Neuronal stem cell (in vitro differentiated cells): ENCODE measurements around the gene HOXA7.

ENCODE experiments used
- DNase-seq: peaks from one replicate; pipeline ENCODE4 v3.0.0-alpha.2; 2013; ENCODE audit warnings: low spot score
- H2AFZ ChIP-seq: one replicate; pipeline ENCODE4 v1.6.1; 2013; ENCODE audit warnings: mild to moderate bottlenecking, low read length, inconsistent platforms
- H2AK5ac ChIP-seq: 2 replicates; pipeline ENCODE4 v1.6.1; 2013; ENCODE audit warnings: low read depth, mild to moderate bottlenecking, inconsistent platforms, low read length, moderate library complexity, mixed read lengths
- H2BK120ac ChIP-seq: 2 replicates; pipeline ENCODE4 v1.6.1; 2013; ENCODE audit warnings: low read depth, mild to moderate bottlenecking, inconsistent platforms, low read length, moderate library complexity, mixed read lengths
- H2BK12ac ChIP-seq: one replicate; pipeline ENCODE4 v1.6.1; 2013; ENCODE audit warnings: low read length, inconsistent platforms
- H2BK15ac ChIP-seq: 2 replicates; pipeline ENCODE4 v1.6.1; 2013; ENCODE audit warnings: mild to moderate bottlenecking, low read length, inconsistent platforms, mixed read lengths
- H2BK5ac ChIP-seq: one replicate; pipeline ENCODE4 v1.6.1; 2013; ENCODE audit warnings: inconsistent platforms, mild to moderate bottlenecking, low read length, moderate library complexity
- H3K14ac ChIP-seq: one replicate; pipeline ENCODE4 v1.6.1; 2013; ENCODE audit warnings: low read length, inconsistent platforms
- H3K18ac ChIP-seq: 2 replicates; pipeline ENCODE4 v1.6.1; 2013; ENCODE audit warnings: low read length, inconsistent platforms
- H3K23ac ChIP-seq: 2 replicates; pipeline ENCODE4 v1.6.1; 2013; ENCODE audit warnings: low read depth, mild to moderate bottlenecking, mixed read lengths, low read length, inconsistent platforms; ENCODE audit not compliant: poor library complexity
- H3K27ac ChIP-seq: replicated peaks from 3 replicates; pipeline ENCODE4 v1.5.1; 2013; ENCODE audit warnings: low read length, inconsistent platforms
- H3K27me3 ChIP-seq, 3 experiments: 2 replicates each; pipeline ENCODE4 v1.6.1; 2013; ENCODE audit warnings: low read length in 3 of 3, mild to moderate bottlenecking in 2 of 3, inconsistent platforms in 1 of 3, low read depth in 1 of 3, mixed read lengths in 1 of 3, moderate library complexity in 1 of 3; ENCODE audit not compliant: control insufficient read depth in 3 of 3, insufficient read depth in 3 of 3
- H3K36me3 ChIP-seq, 2 donors: replicated peaks in 1 of 2; 2 replicates each; pipeline ENCODE4 v1.6.1; 2013; ENCODE audit warnings: low read length in 2 of 2; ENCODE audit not compliant: control insufficient read depth in 2 of 2, insufficient read depth in 2 of 2
- H3K4ac ChIP-seq: 2 replicates; pipeline ENCODE4 v1.6.1; 2013; ENCODE audit warnings: inconsistent platforms, mild to moderate bottlenecking, low read length, moderate library complexity
- H3K4me1 ChIP-seq, 2 donors: 1 replicate in 1 of 2; 2 replicates in 1 of 2; pipeline ENCODE4 v1.6.1; 2013; ENCODE audit warnings: low read length in 2 of 2, low read depth in 1 of 2; ENCODE audit not compliant: control insufficient read depth in 2 of 2, insufficient read depth in 1 of 2
- H3K4me2 ChIP-seq: one replicate; pipeline ENCODE4 v1.6.1; 2013; ENCODE audit warnings: mild to moderate bottlenecking, low read length, inconsistent platforms; ENCODE audit not compliant: insufficient read depth, poor library complexity, severe bottlenecking
- H3K4me3 ChIP-seq, 2 donors: 2 replicates each; pipeline ENCODE4 v1.5.1; 2013; ENCODE audit warnings: low read length in 2 of 2, mild to moderate bottlenecking in 2 of 2, inconsistent platforms in 1 of 2, moderate library complexity in 1 of 2
- H3K79me1 ChIP-seq: one replicate; pipeline ENCODE4 v1.6.1; 2013; ENCODE audit warnings: low read depth, mild to moderate bottlenecking, inconsistent platforms, low read length, moderate library complexity
- H3K9ac ChIP-seq: one replicate; pipeline ENCODE4 v1.6.1; 2013; ENCODE audit warnings: mild to moderate bottlenecking, low read depth, low read length, inconsistent platforms; ENCODE audit not compliant: poor library complexity
- H3K9me3 ChIP-seq, 2 donors: replicated peaks in 1 of 2; 2 replicates each; pipeline versions ENCODE3 to v1.6.1; 2013; ENCODE audit warnings: low read length in 2 of 2, mild to moderate bottlenecking in 2 of 2, inconsistent platforms in 1 of 2, low read depth in 1 of 2, mixed read lengths in 1 of 2, moderate library complexity in 1 of 2; ENCODE audit not compliant: control insufficient read depth in 2 of 2, insufficient read depth in 1 of 2
- H4K8ac ChIP-seq: one replicate; pipeline ENCODE4 v1.6.1; 2013; ENCODE audit warnings: low read depth, mild to moderate bottlenecking, inconsistent platforms, low read length, moderate library complexity
- H4K91ac ChIP-seq: one replicate; pipeline ENCODE4 v1.6.1; 2013; ENCODE audit warnings: low read length, low read depth, mild to moderate bottlenecking, inconsistent platforms; ENCODE audit not compliant: poor library complexity
- WGBS, 2 donors: extraction: QIAGEN DNeasy Blood & Tissue Kit; methylation state at CpG; one replicate each; pipeline ENCODE4 v1.1.7; 2013; ENCODE audit warnings: missing lambda C conversion rate in 2 of 2, mixed read lengths in 1 of 2; ENCODE audit not compliant: insufficient read length in 2 of 2, insufficient replicate concordance in 1 of 2; ENCODE audit errors: extremely low coverage in 2 of 2; 5-methylcytosine and 5-hydroxymethylcytosine counted together

The HOXA7 gene

DNA sequence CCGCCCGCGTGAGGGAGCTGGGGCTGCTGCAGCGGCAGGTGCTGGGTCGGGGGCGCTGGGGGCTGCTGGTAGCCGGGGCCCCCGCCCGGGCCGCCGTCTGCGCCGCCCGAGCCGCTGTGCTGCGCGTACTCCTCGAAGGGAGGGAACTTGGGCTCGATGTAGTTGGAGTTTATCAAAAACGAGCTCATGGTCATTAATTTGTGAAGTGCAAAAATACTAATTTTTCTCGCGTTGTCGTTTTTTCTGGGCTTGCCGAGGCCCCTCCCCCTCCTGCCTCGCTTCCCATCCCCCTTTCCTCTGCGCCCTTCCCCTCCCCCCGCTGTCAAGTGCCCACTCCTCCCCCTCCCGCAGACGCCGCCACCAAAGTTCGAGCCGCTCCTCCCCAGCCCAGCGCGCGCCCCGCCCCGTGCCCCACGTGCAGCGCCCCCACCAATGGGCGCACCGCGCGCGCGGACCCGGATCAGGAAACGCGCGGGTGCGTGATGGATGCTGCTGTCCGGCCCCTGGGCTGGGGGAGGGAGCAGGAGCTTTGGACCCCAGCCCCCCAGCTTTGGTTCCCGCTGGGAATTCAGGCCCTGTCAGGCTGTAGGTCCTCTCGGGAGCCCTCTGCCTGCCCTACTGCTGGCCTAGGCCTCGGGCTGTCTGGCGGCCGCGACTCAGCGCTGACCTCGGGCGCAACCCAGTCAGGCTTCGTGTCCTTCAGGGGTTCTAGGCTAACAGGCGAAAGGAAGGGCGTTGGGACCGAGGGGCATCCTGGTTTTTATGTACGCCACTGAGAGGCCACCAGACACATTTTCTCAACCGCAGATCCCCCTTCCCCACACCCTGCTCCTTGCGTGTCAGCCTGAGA, 25.7 kb downstream of the HOXA7 start, which contains the start of gene HOXA4:
Gene HOXA4 (minus strand): TSS at position 218 of the 850 bp plus-strand sequence. CDS start 24 bp downstream, at position 194.
- Histone ChIP-seq H2AK5ac (no peak within 1 kb of the TSS), H3K9me3 (peaks cover 0 to 8% of the 10 kb centered on the region in 2 donors), H3K23ac (peak within 1 kb of the TSS; percentile 13), H4K91ac (no peak within 1 kb of the TSS), H3K36me3 (no peaks in the 10 kb centered on the region), H2AFZ (peak within 1 kb of the TSS; percentile 98), H3K18ac (peak within 1 kb of the TSS; percentile 51), H2BK15ac (no peak within 1 kb of the TSS), H3K4ac (no peak within 1 kb of the TSS), H3K9ac (no peak within 1 kb of the TSS), H2BK120ac (no peak within 1 kb of the TSS), H4K8ac (no peak within 1 kb of the TSS), H3K4me1 (peaks cover 0 to 3% of the 10 kb centered on the region in 2 donors), H3K27ac (no peak within 1 kb of the TSS), H2BK5ac (no peak within 1 kb of the TSS), H3K27me3 (peaks cover 22 to 100% (median 92%) of the 10 kb centered on the region in 3 experiments), H3K14ac (no peak within 1 kb of the TSS), H3K79me1 (no peaks in the 10 kb centered on the region), H3K4me2 (peak within 1 kb of the TSS; percentile 61), H2BK12ac (no peak within 1 kb of the TSS), H3K4me3 (peak within 1 kb of the TSS; percentile 53 to 71)
- WGBS, 2 donors = no CpG with 5 or more reads among the region's 67 CpGs
- DNase-seq = no peak

DNA sequence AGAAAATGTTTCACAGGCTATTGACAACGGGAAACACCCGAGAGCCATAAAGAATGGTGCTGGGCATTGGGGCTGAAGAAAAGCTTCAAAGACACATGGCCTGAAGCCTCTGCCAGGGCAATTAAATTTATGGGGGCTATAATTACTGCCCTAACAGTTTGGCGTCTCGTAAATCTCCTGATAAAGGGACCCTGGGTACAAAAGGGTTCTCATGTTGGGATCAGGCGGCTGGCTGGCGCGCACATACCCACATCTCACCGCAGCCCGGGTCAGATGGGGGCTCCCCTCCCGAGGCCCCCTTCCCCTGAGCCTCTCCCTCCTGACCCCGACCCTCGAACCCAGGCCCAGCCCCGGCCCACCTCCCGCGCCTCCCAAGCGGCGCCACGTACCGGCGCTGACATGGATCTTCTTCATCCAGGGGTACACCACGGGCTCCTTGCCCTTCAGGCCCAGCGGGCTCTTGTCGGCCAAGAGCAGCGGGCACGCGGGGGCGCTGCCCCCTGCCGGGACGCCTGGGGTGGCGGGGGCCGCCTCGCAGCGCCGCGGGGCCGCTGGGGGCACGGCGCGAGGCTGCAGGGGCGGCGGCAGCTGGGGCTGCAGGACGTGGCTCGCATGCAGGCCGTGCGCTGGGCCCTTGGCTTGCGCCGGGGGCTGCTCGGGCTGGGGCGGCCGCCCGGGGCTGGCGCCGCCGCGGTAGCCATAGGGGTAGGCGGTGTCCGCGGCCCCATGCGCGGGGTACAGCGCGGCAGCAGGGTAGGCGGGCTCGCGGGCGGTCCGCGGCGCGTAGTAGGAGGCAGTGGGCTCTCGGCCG, 26.5 kb downstream of the HOXA7 start:
- no peak overlapping the region for H2BK5ac ChIP-seq
- H2AFZ ChIP-seq = peak overlapping the region; percentile 98
- peak overlapping the region; percentile 54 for H3K4me2 ChIP-seq
- no peaks in the 10 kb centered on the region for H3K79me1 ChIP-seq
- no peak overlapping the region for H3K27ac ChIP-seq
- no peak overlapping the region for H2BK120ac ChIP-seq
- WGBS, 2 donors = no CpG with 5 or more reads among the region's 72 CpGs
- H3K4me1 ChIP-seq = peaks cover 0 to 3% of the 10 kb centered on the region in 2 donors
- H3K36me3 ChIP-seq = no peaks in the 10 kb centered on the region
- H4K8ac ChIP-seq = no peak overlapping the region
- H3K14ac ChIP-seq = no peak overlapping the region
- H2BK12ac ChIP-seq = no peak overlapping the region
- DNase-seq = no peak
- H3K9ac ChIP-seq = no peak overlapping the region
- H2BK15ac ChIP-seq = no peak overlapping the region
- H3K9me3 ChIP-seq = peaks cover 0 to 8% of the 10 kb centered on the region in 2 donors
- H3K4ac ChIP-seq = no peak overlapping the region
- no peak overlapping the region for H4K91ac ChIP-seq
- H3K18ac ChIP-seq = no peak overlapping the region
- no peak overlapping the region for H2AK5ac ChIP-seq
- H3K4me3 ChIP-seq = no peak overlapping the region
- no peak overlapping the region for H3K23ac ChIP-seq
- H3K27me3 ChIP-seq = peaks cover 23 to 100% (median 93%) of the 10 kb centered on the region in 3 experiments

DNA sequence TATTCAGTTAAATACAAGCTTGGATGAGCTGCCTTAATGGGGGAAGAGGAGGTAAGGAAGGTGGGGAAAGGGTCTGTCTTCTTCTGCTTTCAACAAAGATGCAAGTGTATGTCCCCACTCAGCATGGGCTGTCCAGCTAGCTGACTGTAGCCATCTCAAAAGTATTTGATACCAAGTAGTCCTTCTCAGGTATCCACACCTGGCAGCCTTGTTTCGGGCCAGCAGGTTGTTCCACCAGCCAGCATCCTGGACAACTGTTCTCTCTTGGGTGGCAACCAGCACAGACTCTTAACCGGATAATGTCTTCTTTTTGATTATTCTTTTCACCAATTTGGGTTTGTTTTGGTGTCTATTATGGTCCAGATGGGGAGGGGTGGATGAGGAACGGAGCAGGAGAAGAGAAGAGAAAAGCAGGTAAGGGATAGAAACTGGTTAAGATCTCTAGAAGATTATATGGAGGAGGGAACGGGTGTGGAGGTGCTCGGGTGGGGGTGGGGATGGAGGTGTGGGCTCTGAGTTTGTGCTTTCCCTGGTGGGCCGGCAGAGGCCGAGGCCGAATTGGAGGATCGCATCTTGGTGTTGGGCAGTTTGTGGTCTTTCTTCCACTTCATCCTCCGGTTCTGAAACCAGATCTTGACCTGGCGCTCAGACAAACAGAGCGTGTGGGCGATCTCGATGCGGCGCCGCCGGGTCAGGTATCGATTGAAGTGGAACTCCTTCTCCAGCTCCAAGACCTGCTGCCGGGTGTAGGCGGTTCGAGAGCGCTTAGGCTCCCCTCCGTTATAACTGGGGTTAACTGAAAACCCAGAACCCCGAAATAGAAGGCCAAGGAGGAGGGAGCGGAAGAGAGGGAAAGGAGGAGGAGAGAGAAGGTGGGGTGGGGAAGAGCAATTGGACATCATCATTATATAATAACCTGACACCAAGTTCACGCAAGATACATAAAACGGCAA, 27.4 kb downstream of the HOXA7 start:
- WGBS, 2 donors = no CpG with 5 or more reads among the region's 28 CpGs
- no peak overlapping the region for H3K4me2 ChIP-seq
- H2BK12ac ChIP-seq = no peak overlapping the region
- H3K27me3 ChIP-seq = peaks cover 31 to 100% (median 95%) of the 10 kb centered on the region in 3 experiments
- no peak overlapping the region for H3K23ac ChIP-seq
- no peak overlapping the region for H3K4ac ChIP-seq
- no peak overlapping the region for H3K9ac ChIP-seq
- no peak overlapping the region for H3K18ac ChIP-seq
- H3K79me1 ChIP-seq = no peaks in the 10 kb centered on the region
- DNase-seq = no peak
- H4K91ac ChIP-seq = no peak overlapping the region
- H3K36me3 ChIP-seq = no peaks in the 10 kb centered on the region
- H4K8ac ChIP-seq = no peak overlapping the region
- H3K4me1 ChIP-seq = peaks cover 0 to 3% of the 10 kb centered on the region in 2 donors
- peaks cover 0 to 8% of the 10 kb centered on the region in 2 donors for H3K9me3 ChIP-seq
- no peak overlapping the region for H3K4me3 ChIP-seq
- H2BK15ac ChIP-seq = no peak overlapping the region
- no peak overlapping the region for H2BK120ac ChIP-seq
- no peak overlapping the region for H3K27ac ChIP-seq
- no peak overlapping the region for H2AK5ac ChIP-seq
- H2BK5ac ChIP-seq = no peak overlapping the region
- H2AFZ ChIP-seq = no peak overlapping the region
- H3K14ac ChIP-seq = no peak overlapping the region
